ENCODE measurements around the gene ZNF652.

ZNF652 gene

DNA sequence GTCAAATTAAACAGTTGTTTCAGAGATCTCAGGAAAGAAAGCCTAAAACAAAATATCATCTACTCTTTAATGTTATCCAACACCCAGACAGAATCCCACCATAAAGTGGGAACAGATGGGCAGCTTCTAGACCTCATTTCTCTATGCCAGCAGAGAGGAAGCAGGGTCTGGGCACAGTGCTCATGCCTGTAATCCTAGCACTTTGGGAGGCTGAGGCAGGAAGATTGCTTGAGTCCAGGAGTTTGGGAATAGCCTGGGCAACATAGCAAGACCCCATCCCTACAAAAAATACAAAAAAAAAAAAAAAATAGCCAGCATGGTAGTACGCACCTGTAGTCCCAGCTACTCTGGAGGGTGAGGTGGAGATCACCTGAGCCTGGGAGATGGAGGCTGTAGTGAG, 13.5 kb upstream of the ZNF652 start:
- H3K79me2 ChIP-seq (ENCODE audit: control insufficient read depth, low read length) = no peaks in the 10 kb centered on the region
- no peak overlapping the region for H3K4me3 ChIP-seq (ENCODE audit: low read length)
- no peaks in the 10 kb centered on the region for H3K9me2 ChIP-seq (replicated peaks; ENCODE audit: control insufficient read depth, low read length)
- no peak overlapping the region for H3K27ac ChIP-seq (ENCODE audit: low read depth, low read length)
- H4K20me1 ChIP-seq (ENCODE audit: control insufficient read depth, insufficient read depth, low read depth, low read length) = no peaks in the 10 kb centered on the region
- no peak for TF ChIP-seq CTCF (IDR thresholded peaks at IDR 0.05; ENCODE audit: low read depth, low read length, poor library complexity, severe bottlenecking)
- TF ChIP-seq EZH2phosphoT487 (IDR thresholded peaks at IDR 0.05; ENCODE audit: borderline replicate concordance, low read length) = no peak
- no peaks in the 10 kb centered on the region for H3K9me3 ChIP-seq (ENCODE audit: control insufficient read depth, insufficient read depth, low read length)
- no peak overlapping the region for H3K4me2 ChIP-seq (ENCODE audit: low read length)
- H3K36me3 ChIP-seq (ENCODE audit: control insufficient read depth, low read length) = no peaks in the 10 kb centered on the region
- no peaks in the 10 kb centered on the region for H3K4me1 ChIP-seq (ENCODE audit: control insufficient read depth, low read length)
- H3F3A ChIP-seq (ENCODE audit: control insufficient read depth, insufficient read depth) = no peaks in the 10 kb centered on the region
- H3K27me3 ChIP-seq (ENCODE audit: control insufficient read depth, low read length) = no peaks in the 10 kb centered on the region

GRCh38 chr17:49373115-49373514, 11.1 kb upstream of the ZNF652 start:
- Histone ChIP-seq H3K9me2 (replicated peaks; ENCODE audit: control insufficient read depth, low read length) (no peaks in the 10 kb centered on the region), H3K4me3 (ENCODE audit: low read length) (no peak overlapping the region), H3K36me3 (ENCODE audit: control insufficient read depth, low read length) (no peaks in the 10 kb centered on the region), H3K4me1 (ENCODE audit: control insufficient read depth, low read length) (no peaks in the 10 kb centered on the region), H3K79me2 (ENCODE audit: control insufficient read depth, low read length) (no peaks in the 10 kb centered on the region), H4K20me1 (ENCODE audit: control insufficient read depth, insufficient read depth, low read depth, low read length) (no peaks in the 10 kb centered on the region), H3K27me3 (ENCODE audit: control insufficient read depth, low read length) (no peaks in the 10 kb centered on the region), H3K4me2 (ENCODE audit: low read length) (no peak overlapping the region), H3K27ac (ENCODE audit: low read depth, low read length) (no peak overlapping the region), H3F3A (ENCODE audit: control insufficient read depth, insufficient read depth) (no peaks in the 10 kb centered on the region), H3K9me3 (ENCODE audit: control insufficient read depth, insufficient read depth, low read length) (no peaks in the 10 kb centered on the region)
- TF ChIP-seq CTCF (IDR thresholded peaks at IDR 0.05; ENCODE audit: low read depth, low read length, poor library complexity, severe bottlenecking) (no peak), EZH2phosphoT487 (IDR thresholded peaks at IDR 0.05; ENCODE audit: borderline replicate concordance, low read length) (no peak)

- H3K4me3 ChIP-seq (ENCODE audit: low read length) = no peak overlapping the region
- no peak overlapping the region for H3K4me2 ChIP-seq (ENCODE audit: low read length)
- no peaks in the 10 kb centered on the region for H3K9me3 ChIP-seq (ENCODE audit: control insufficient read depth, insufficient read depth, low read length)
- no peaks in the 10 kb centered on the region for H4K20me1 ChIP-seq (ENCODE audit: control insufficient read depth, insufficient read depth, low read depth, low read length)
- H3K27ac ChIP-seq (ENCODE audit: low read depth, low read length) = no peak overlapping the region
- TF ChIP-seq EZH2phosphoT487 (IDR thresholded peaks at IDR 0.05; ENCODE audit: borderline replicate concordance, low read length) (no peak), CTCF (IDR thresholded peaks at IDR 0.05; ENCODE audit: low read depth, low read length, poor library complexity, severe bottlenecking) (no peak)
- no peaks in the 10 kb centered on the region for H3K27me3 ChIP-seq (ENCODE audit: control insufficient read depth, low read length)
- H3F3A ChIP-seq (ENCODE audit: control insufficient read depth, insufficient read depth) = no peaks in the 10 kb centered on the region
- no peaks in the 10 kb centered on the region for H3K79me2 ChIP-seq (ENCODE audit: control insufficient read depth, low read length)
- H3K36me3 ChIP-seq (ENCODE audit: control insufficient read depth, low read length) = no peaks in the 10 kb centered on the region
- no peaks in the 10 kb centered on the region for H3K4me1 ChIP-seq (ENCODE audit: control insufficient read depth, low read length)
- H3K9me2 ChIP-seq (replicated peaks; ENCODE audit: control insufficient read depth, low read length) = no peaks in the 10 kb centered on the region
Observed at GRCh38 chr17:49372425-49372824, 10.4 kb upstream of the ZNF652 start.
